Skin epidermis (tissue), 12 donors: Measurements from ENCODE around the gene KLRD1.
"Not testable (repeated sequence)": the region's sequence is repeated elsewhere in the genome, so short reads cannot be mapped to it uniquely, and the experiment has no call there.

ENCODE experiments used
- H3K27ac ChIP-seq, 21 experiments: fragments of 200-600 bp; sonication (generic) in 11 of 21; one replicate each; pipeline ENCODE4 v1.5.0; 2020; ENCODE audit warnings: mild to moderate bottlenecking in 3 of 21, inconsistent platforms in 2 of 21, moderate library complexity in 2 of 21
- H3K4me3 ChIP-seq, 7 experiments: fragments of 200-600 bp; sonication (generic) in 2 of 7; one replicate each; pipeline ENCODE4 v1.5.0; 2020; ENCODE audit warnings: inconsistent platforms in 2 of 7, mild to moderate bottlenecking in 2 of 7, moderate library complexity in 1 of 7

KLRD1 gene

GRCh38 chr12:10331642-10332239 lies 24.1 kb downstream of the KLRD1 start:
- no peak overlapping the region for H3K4me3 ChIP-seq
- no peak overlapping the region for H3K27ac ChIP-seq

- H3K4me3 ChIP-seq, H3K27ac ChIP-seq: not testable (repeated sequence)
Measured at GRCh38 chr12:10336196-10336595, 28.5 kb downstream of the KLRD1 start.

- H3K4me3 ChIP-seq, H3K27ac ChIP-seq: not testable (repeated sequence)
Measured at GRCh38 chr12:10338470-10338869, 30.8 kb downstream of the KLRD1 start.

GRCh38 chr12:10339053-10339840 lies 31.6 kb downstream of the KLRD1 start:
- Histone ChIP-seq H3K27ac (no peak overlapping the region), H3K4me3 (no peak overlapping the region)

- not testable (repeated sequence) for H3K27ac ChIP-seq, H3K4me3 ChIP-seq
Measured at GRCh38 chr12:10340946-10341345, 33.3 kb downstream of the KLRD1 start.

- no peak overlapping the region for H3K27ac ChIP-seq
- H3K4me3 ChIP-seq: no peak overlapping the region
Measured at GRCh38 chr12:10341892-10342509, 34.3 kb downstream of the KLRD1 start.

- not testable (repeated sequence) for H3K4me3 ChIP-seq, H3K27ac ChIP-seq
Measured at GRCh38 chr12:10351457-10351856, 43.8 kb downstream of the KLRD1 start.

GRCh38 chr12:10354071-10354470 lies 46.4 kb downstream of the KLRD1 start:
- H3K27ac ChIP-seq: no peak overlapping the region
- H3K4me3 ChIP-seq: no peak overlapping the region

- no peak overlapping the region for H3K4me3 ChIP-seq
- no peak overlapping the region for H3K27ac ChIP-seq
Measured at GRCh38 chr12:10354502-10354901, 46.8 kb downstream of the KLRD1 start.

- no peak overlapping the region for H3K27ac ChIP-seq
- H3K4me3 ChIP-seq: no peak overlapping the region
Measured at GRCh38 chr12:10358131-10358530, 50.5 kb downstream of the KLRD1 start.

- no peak overlapping the region for H3K27ac ChIP-seq
Measured at GRCh38 chr12:10358969-10359368, 51.3 kb downstream of the KLRD1 start.

GRCh38 chr12:10361084-10361483 lies 53.4 kb downstream of the KLRD1 start:
- peak overlapping the region in 16 of 21 experiments; percentile 39 to 93 (median 79) for H3K27ac ChIP-seq
- H3K4me3 ChIP-seq: peak overlapping the region in 1 of 7 experiments; percentile 9

More at GRCh38 chr12:10358969-10359368, 51.3 kb downstream of the KLRD1 start:
- no peak overlapping the region for H3K4me3 ChIP-seq

GRCh38 chr12:10361622-10362021 lies 54.0 kb downstream of the KLRD1 start:
- Histone ChIP-seq H3K4me3 (peak overlapping the region in 1 of 7 experiments; percentile 9), H3K27ac (peak overlapping the region in 19 of 21 experiments; percentile 28 to 93 (median 75))

GRCh38 chr12:10362325-10362724 lies 54.7 kb downstream of the KLRD1 start:
- H3K27ac ChIP-seq: peak overlapping the region in 19 of 21 experiments; percentile 18 to 95 (median 89)
- H3K4me3 ChIP-seq: peak overlapping the region in 1 of 7 experiments; percentile 60

- Histone ChIP-seq H3K27ac (peak overlapping the region in 20 of 21 experiments; percentile 36 to 95 (median 88)), H3K4me3 (peak overlapping the region in 2 of 7 experiments; percentile 48 to 60)
Measured at GRCh38 chr12:10362828-10363657, 55.4 kb downstream of the KLRD1 start.

GRCh38 chr12:10363658-10363913 lies 55.9 kb downstream of the KLRD1 start:
- Histone ChIP-seq H3K4me3 (peak overlapping the region in 6 of 7 experiments; percentile 38 to 60 (median 52)), H3K27ac (peak overlapping the region in 20 of 21 experiments; percentile 55 to 95 (median 88))

- peak overlapping the region in 20 of 21 experiments; percentile 55 to 95 (median 88) for H3K27ac ChIP-seq
- H3K4me3 ChIP-seq: peak overlapping the region; percentile 38 to 65 (median 56)
Measured at GRCh38 chr12:10363914-10364814, 56.5 kb downstream of the KLRD1 start.

- Histone ChIP-seq H3K27ac (peak overlapping the region in 20 of 21 experiments; percentile 55 to 95 (median 88)), H3K4me3 (peak overlapping the region; percentile 38 to 65 (median 56))
Measured at GRCh38 chr12:10364815-10365622, 57.3 kb downstream of the KLRD1 start.
